Activated effector memory CD4-positive, alpha-beta T cell treated with anti-CD3 and anti-CD28 coated beads, Interleukin-2, amount 50 U/mL, for 16 hours (primary cell): ENCODE measurements around the gene WNT7A.
A peak's percentile ranks its signal among the peaks of the same experiment; 100 is the strongest.

Experiments
- DNase-seq: peaks from one replicate; pipeline ENCODE4 v3.0.0-alpha.2; 2020

The WNT7A gene

GRCh38 chr3:13791198-13792050 is 88.4 kb downstream of the WNT7A start:
- DNase-seq = no peak

- no peak for DNase-seq
Measured at GRCh38 chr3:13790376-13791197, 89.3 kb downstream of the WNT7A start.

GRCh38 chr3:13788522-13789424 is 91.1 kb downstream of the WNT7A start:
- no peak for DNase-seq

- DNase-seq = no peak
Measured at GRCh38 chr3:13787533-13788132, 92.2 kb downstream of the WNT7A start.

GRCh38 chr3:13786811-13787210 is 93.1 kb downstream of the WNT7A start:
- DNase-seq = no peak

- no peak for DNase-seq
Measured at GRCh38 chr3:13785853-13786436, 93.9 kb downstream of the WNT7A start.

GRCh38 chr3:13785351-13785750 is 94.5 kb downstream of the WNT7A start:
- no peak for DNase-seq

- DNase-seq = peak; percentile 38
Measured at GRCh38 chr3:13783476-13783875, 96.4 kb downstream of the WNT7A start.

GRCh38 chr3:13782501-13782900 is 97.4 kb downstream of the WNT7A start:
- DNase-seq = peak; percentile 45

GRCh38 chr3:13781417-13781816 is 98.5 kb downstream of the WNT7A start:
- DNase-seq = no peak

GRCh38 chr3:13780432-13781176 is 99.3 kb downstream of the WNT7A start:
- DNase-seq = peak; percentile 37

GRCh38 chr3:13776253-13777050 is 103.4 kb downstream of the WNT7A start:
- DNase-seq = peak; percentile 25

GRCh38 chr3:13772885-13773745 is 106.8 kb downstream of the WNT7A start:
- DNase-seq = no peak

- DNase-seq = no peak
Measured at GRCh38 chr3:13772321-13772745, 107.5 kb downstream of the WNT7A start.

- peak; percentile 28 for DNase-seq
Measured at GRCh38 chr3:13771496-13771895, 108.4 kb downstream of the WNT7A start.

- peak; percentile 39 for DNase-seq
Measured at GRCh38 chr3:13770170-13771169, 109.4 kb downstream of the WNT7A start.

GRCh38 chr3:13769422-13769821 is 110.4 kb downstream of the WNT7A start:
- peak; percentile 49 for DNase-seq

GRCh38 chr3:13768453-13768852 is 111.4 kb downstream of the WNT7A start:
- DNase-seq = no peak
